ENCODE data around the gene ARHGEF18.
A peak's percentile ranks its signal among the peaks of the same experiment; 100 is the strongest.
"Not testable (repeated sequence)": the region's sequence is repeated elsewhere in the genome, so short reads cannot be mapped to it uniquely, and the experiment has no call there.

ARHGEF18 gene

GRCh38 chr19:7348587-7349230 lies at the start of gene ARHGEF18:
ARHGEF18 (plus strand) TSS chr19:7348937; CDS start chr19:7362891, 13,954 bp downstream.
- peak in 1 of 2 experiments; percentile 42 for DNase-seq (ENCODE audit: low read depth in 2 of 2)

GRCh38 chr19:7301525-7301924 lies 47.2 kb upstream of the ARHGEF18 start:
- DNase-seq (ENCODE audit: low read depth in 2 of 2), result no peak

GRCh38 chr19:7303470-7303869 lies 45.3 kb upstream of the ARHGEF18 start:
- DNase-seq (ENCODE audit: low read depth in 2 of 2), result no peak

- DNase-seq (ENCODE audit: low read depth in 2 of 2), result no peak
These were observed 44.5 kb upstream of the ARHGEF18 start for GRCh38 chr19:7304200-7304599.

- no peak for DNase-seq (ENCODE audit: low read depth in 2 of 2)
These were observed 41.0 kb upstream of the ARHGEF18 start for GRCh38 chr19:7307590-7308218.

GRCh38 chr19:7308327-7308726 lies 40.4 kb upstream of the ARHGEF18 start:
- not testable (repeated sequence) for DNase-seq (ENCODE audit: low read depth in 2 of 2)

GRCh38 chr19:7311911-7312310 lies 36.8 kb upstream of the ARHGEF18 start:
- no peak for DNase-seq (ENCODE audit: low read depth in 2 of 2)

- DNase-seq (ENCODE audit: low read depth in 2 of 2), result no peak
These were observed 35.9 kb upstream of the ARHGEF18 start for GRCh38 chr19:7312816-7313215.

GRCh38 chr19:7318176-7318575 lies 30.6 kb upstream of the ARHGEF18 start:
- no peak for DNase-seq (ENCODE audit: low read depth in 2 of 2)

- no peak for DNase-seq (ENCODE audit: low read depth in 2 of 2)
These were observed 22.4 kb upstream of the ARHGEF18 start for GRCh38 chr19:7326105-7326877.

GRCh38 chr19:7327802-7328201 lies 20.9 kb upstream of the ARHGEF18 start:
- DNase-seq (ENCODE audit: low read depth in 2 of 2), result no peak

GRCh38 chr19:7328647-7329046 lies 20.1 kb upstream of the ARHGEF18 start:
- DNase-seq (ENCODE audit: low read depth in 2 of 2), result no peak

- no peak for DNase-seq (ENCODE audit: low read depth in 2 of 2)
These were observed 17.3 kb upstream of the ARHGEF18 start for GRCh38 chr19:7331446-7331845.

GRCh38 chr19:7333198-7334118 lies 15.3 kb upstream of the ARHGEF18 start:
- DNase-seq (ENCODE audit: low read depth in 2 of 2), result no peak

GRCh38 chr19:7336321-7336973 lies 12.3 kb upstream of the ARHGEF18 start:
- no peak for DNase-seq (ENCODE audit: low read depth in 2 of 2)

- DNase-seq (ENCODE audit: low read depth in 2 of 2), result no peak
These were observed 11.2 kb upstream of the ARHGEF18 start for GRCh38 chr19:7337380-7338194.

GRCh38 chr19:7340959-7341837 lies 7.5 kb upstream of the ARHGEF18 start:
- peak; percentile 73 to 86 for DNase-seq (ENCODE audit: low read depth in 2 of 2)

GRCh38 chr19:7342143-7342542 lies 6.6 kb upstream of the ARHGEF18 start:
- DNase-seq (ENCODE audit: low read depth in 2 of 2), result no peak

- no peak for DNase-seq (ENCODE audit: low read depth in 2 of 2)
These were observed 2.2 kb upstream of the ARHGEF18 start for GRCh38 chr19:7346488-7346971.

All from stimulated activated CD4-positive, alpha-beta T cell treated with anti-CD3 and anti-CD28 coated beads, Interleukin-12 subunit alpha, Interleukin-12 subunit beta, amount 100 ng/mL, for 24 hours (primary cell).